ENCODE results near the gene GRIP1.

The GRIP1 gene

GRCh38 chr12:66398931-66399910, 279.7 kb downstream of the GRIP1 start:
- DNase-seq (ENCODE audit: low spot score in 2 of 2) (no peak), ATAC-seq (replicated peaks; ENCODE audit: extremely low read depth, poor library complexity, severe bottlenecking) (no peak)
- peaks cover 4% of the 10 kb centered on the region for H3K4me1 Mint-ChIP-seq
- H3K27ac Mint-ChIP-seq (ENCODE audit: low read depth), result no peak overlapping the region
- H3K27me3 Mint-ChIP-seq, result peaks cover 24% of the 10 kb centered on the region
- no peak overlapping the region for H3K4me3 Mint-ChIP-seq
- H3K9me3 Mint-ChIP-seq, result no peaks in the 10 kb centered on the region
- H3K36me3 Mint-ChIP-seq (ENCODE audit: insufficient read depth), result no peaks in the 10 kb centered on the region

GRCh38 chr12:66397574-66398290, 281.1 kb downstream of the GRIP1 start:
- no peak for DNase-seq (ENCODE audit: low spot score in 2 of 2)
- H3K9me3 Mint-ChIP-seq, result no peaks in the 10 kb centered on the region
- H3K4me1 Mint-ChIP-seq, result peaks cover 12% of the 10 kb centered on the region
- H3K27ac Mint-ChIP-seq (ENCODE audit: low read depth), result no peak overlapping the region
- H3K4me3 Mint-ChIP-seq, result no peak overlapping the region
- ATAC-seq (replicated peaks; ENCODE audit: extremely low read depth, poor library complexity, severe bottlenecking), result no peak
- H3K36me3 Mint-ChIP-seq (ENCODE audit: insufficient read depth), result no peaks in the 10 kb centered on the region
- peaks cover 29% of the 10 kb centered on the region for H3K27me3 Mint-ChIP-seq

- Mint-ChIP-seq H3K4me3 (no peak overlapping the region), H3K9me3 (no peaks in the 10 kb centered on the region), H3K27me3 (peaks cover 29% of the 10 kb centered on the region), H3K4me1 (peaks cover 12% of the 10 kb centered on the region), H3K27ac (ENCODE audit: low read depth) (no peak overlapping the region), H3K36me3 (ENCODE audit: insufficient read depth) (no peaks in the 10 kb centered on the region)
- no peak for DNase-seq (ENCODE audit: low spot score in 2 of 2)
- no peak for ATAC-seq (replicated peaks; ENCODE audit: extremely low read depth, poor library complexity, severe bottlenecking)
These were observed 285.0 kb downstream of the GRIP1 start for GRCh38 chr12:66393890-66394289.

- H3K9me3 Mint-ChIP-seq, result no peaks in the 10 kb centered on the region
- no peak overlapping the region for H3K4me3 Mint-ChIP-seq
These were observed 286.5 kb downstream of the GRIP1 start for GRCh38 chr12:66392266-66392915.

GRCh38 chr12:66388517-66388916, 290.4 kb downstream of the GRIP1 start:
- ATAC-seq (replicated peaks; ENCODE audit: extremely low read depth, poor library complexity, severe bottlenecking) (no peak), DNase-seq (ENCODE audit: low spot score in 2 of 2) (no peak)
- Mint-ChIP-seq H3K4me3 (no peak overlapping the region), H3K36me3 (ENCODE audit: insufficient read depth) (no peaks in the 10 kb centered on the region), H3K27ac (ENCODE audit: low read depth) (no peak overlapping the region), H3K4me1 (peaks cover under 1% of the 10 kb centered on the region), H3K9me3 (no peaks in the 10 kb centered on the region), H3K27me3 (no peaks in the 10 kb centered on the region)

More at GRCh38 chr12:66392266-66392915, 286.5 kb downstream of the GRIP1 start:
- ATAC-seq (replicated peaks; ENCODE audit: extremely low read depth, poor library complexity, severe bottlenecking), result no peak
- no peak for DNase-seq (ENCODE audit: low spot score in 2 of 2)
- Mint-ChIP-seq H3K27me3 (peaks cover 29% of the 10 kb centered on the region), H3K36me3 (ENCODE audit: insufficient read depth) (no peaks in the 10 kb centered on the region), H3K27ac (ENCODE audit: low read depth) (no peak overlapping the region), H3K4me1 (peaks cover 12% of the 10 kb centered on the region)

GRCh38 chr12:66387117-66387516, 291.8 kb downstream of the GRIP1 start:
- H3K27ac Mint-ChIP-seq (ENCODE audit: low read depth), result no peak overlapping the region
- no peaks in the 10 kb centered on the region for H3K9me3 Mint-ChIP-seq
- no peak overlapping the region for H3K4me3 Mint-ChIP-seq
- no peaks in the 10 kb centered on the region for H3K4me1 Mint-ChIP-seq
- DNase-seq (ENCODE audit: low spot score in 2 of 2), result no peak
- H3K27me3 Mint-ChIP-seq, result no peaks in the 10 kb centered on the region
- ATAC-seq (replicated peaks; ENCODE audit: extremely low read depth, poor library complexity, severe bottlenecking), result no peak
- no peaks in the 10 kb centered on the region for H3K36me3 Mint-ChIP-seq (ENCODE audit: insufficient read depth)

GRCh38 chr12:66380769-66381535, 297.9 kb downstream of the GRIP1 start:
- no peaks in the 10 kb centered on the region for H3K4me1 Mint-ChIP-seq
- no peaks in the 10 kb centered on the region for H3K27me3 Mint-ChIP-seq
- peaks cover 3% of the 10 kb centered on the region for H3K36me3 Mint-ChIP-seq (ENCODE audit: insufficient read depth)
- DNase-seq (ENCODE audit: low spot score in 2 of 2) (no peak), ATAC-seq (replicated peaks; ENCODE audit: extremely low read depth, poor library complexity, severe bottlenecking) (no peak)
- H3K27ac Mint-ChIP-seq (ENCODE audit: low read depth), result no peak overlapping the region
- H3K4me3 Mint-ChIP-seq, result no peak overlapping the region
- no peaks in the 10 kb centered on the region for H3K9me3 Mint-ChIP-seq

GRCh38 chr12:66379616-66380015, 299.3 kb downstream of the GRIP1 start:
- Mint-ChIP-seq H3K4me1 (no peaks in the 10 kb centered on the region), H3K4me3 (no peak overlapping the region), H3K27me3 (no peaks in the 10 kb centered on the region), H3K27ac (ENCODE audit: low read depth) (no peak overlapping the region), H3K9me3 (no peaks in the 10 kb centered on the region), H3K36me3 (ENCODE audit: insufficient read depth) (peaks cover 3% of the 10 kb centered on the region)
- ATAC-seq (replicated peaks; ENCODE audit: extremely low read depth, poor library complexity, severe bottlenecking), result no peak
- DNase-seq (ENCODE audit: low spot score in 2 of 2), result no peak

- Mint-ChIP-seq H3K9me3 (no peaks in the 10 kb centered on the region), H3K4me3 (no peak overlapping the region), H3K27ac (ENCODE audit: low read depth) (no peak overlapping the region), H3K36me3 (ENCODE audit: insufficient read depth) (peaks cover 3% of the 10 kb centered on the region), H3K4me1 (no peaks in the 10 kb centered on the region), H3K27me3 (no peaks in the 10 kb centered on the region)
- no peak for ATAC-seq (replicated peaks; ENCODE audit: extremely low read depth, poor library complexity, severe bottlenecking)
- no peak for DNase-seq (ENCODE audit: low spot score in 2 of 2)
These were observed 303.3 kb downstream of the GRIP1 start for GRCh38 chr12:66375560-66375959.

GRCh38 chr12:66371982-66372381, 306.9 kb downstream of the GRIP1 start:
- DNase-seq (ENCODE audit: low spot score in 2 of 2) (no peak), ATAC-seq (replicated peaks; ENCODE audit: extremely low read depth, poor library complexity, severe bottlenecking) (no peak)
- no peaks in the 10 kb centered on the region for H3K27me3 Mint-ChIP-seq
- H3K4me3 Mint-ChIP-seq, result no peak overlapping the region
- H3K27ac Mint-ChIP-seq (ENCODE audit: low read depth), result no peak overlapping the region
- no peaks in the 10 kb centered on the region for H3K4me1 Mint-ChIP-seq
- H3K9me3 Mint-ChIP-seq, result no peaks in the 10 kb centered on the region
- H3K36me3 Mint-ChIP-seq (ENCODE audit: insufficient read depth), result peaks cover 3% of the 10 kb centered on the region

GRCh38 chr12:66367015-66367667, 311.7 kb downstream of the GRIP1 start:
- DNase-seq (ENCODE audit: low spot score in 2 of 2) (no peak), ATAC-seq (replicated peaks; ENCODE audit: extremely low read depth, poor library complexity, severe bottlenecking) (no peak)
- Mint-ChIP-seq H3K4me1 (no peaks in the 10 kb centered on the region), H3K27me3 (no peaks in the 10 kb centered on the region), H3K4me3 (no peak overlapping the region), H3K27ac (ENCODE audit: low read depth) (no peak overlapping the region), H3K36me3 (ENCODE audit: insufficient read depth) (peaks cover 5% of the 10 kb centered on the region), H3K9me3 (no peaks in the 10 kb centered on the region)
